H1 (cell line): ENCODE measurements around the gene OBI1. TPM values are rescaled to one million over a fixed set of nuclear protein-coding genes. Genes with fewer than 3 reads are reported as not detected.

ENCODE experiments used
- CTCF ChIA-PET: fragments of 300-600 bp; sonication (Branson Sonifier 250); formaldehyde crosslinking; loops from one replicate; lab custom pipeline; 2021; ENCODE audit not compliant: partially characterized antibody; lab: Charles Lee
- POLR2A ChIA-PET: fragments of 300-600 bp; sonication (Branson Sonifier 250); formaldehyde crosslinking; loops from one replicate; lab custom pipeline; 2021; ENCODE audit warnings: inconsistent platforms; ENCODE audit not compliant: partially characterized antibody; lab: Charles Lee
- DNase-seq, 2 experiments: peaks; one replicate each; pipeline versions ENCODE4 v3.0.0 to v3.0.0-alpha.2; 2010 to 2022; ENCODE audit warnings: low spot score in 2 of 2, low read depth in 1 of 2, mixed read lengths in 1 of 2
- FAIRE-seq: peaks from 2 replicates; lab custom pipeline; 2011; peaks lifted over from hg19 to GRCh38; lab: Jason Lieb, UNC
- H2AFZ ChIP-seq: 2 replicates; pipeline ENCODE4 v1.8.1; 2012; ENCODE audit warnings: low read length, inconsistent platforms
- H2AK5ac ChIP-seq: 2 replicates; pipeline ENCODE4 v1.6.1; 2013; ENCODE audit warnings: low read depth, low read length
- H2BK120ac ChIP-seq: replicated peaks from 2 replicates; pipeline ENCODE3; 2013; ENCODE audit warnings: low read depth, low read length, inconsistent platforms
- H2BK12ac ChIP-seq: 2 replicates; pipeline ENCODE4 v1.6.1; 2013; ENCODE audit warnings: low read depth, low read length
- H2BK15ac ChIP-seq: 2 replicates; pipeline ENCODE4 v1.6.1; 2013; ENCODE audit warnings: low read length
- H2BK20ac ChIP-seq: 2 replicates; pipeline ENCODE4 v1.6.1; 2013; ENCODE audit warnings: low read length
- H2BK5ac ChIP-seq: 2 replicates; pipeline ENCODE4 v1.6.1; 2013; ENCODE audit warnings: low read depth, low read length
- H3K14ac ChIP-seq: 2 replicates; pipeline ENCODE4 v1.6.1; 2013; ENCODE audit warnings: inconsistent platforms; ENCODE audit not compliant: insufficient read length
- H3K18ac ChIP-seq: 2 replicates; pipeline ENCODE4 v1.6.1; 2013; ENCODE audit warnings: low read length; ENCODE audit errors: extremely low read depth
- H3K23ac ChIP-seq: 2 replicates; pipeline ENCODE4 v1.6.1; 2013; ENCODE audit warnings: inconsistent platforms; ENCODE audit not compliant: insufficient read length
- H3K23me2 ChIP-seq: 2 replicates; pipeline ENCODE4 v1.6.1; 2013; ENCODE audit warnings: low read depth, low read length
- H3K27ac ChIP-seq: 2 replicates; pipeline ENCODE4 v1.6.1; 2011; ENCODE audit warnings: low read depth, low read length, inconsistent platforms
- H3K27me3 ChIP-seq, 4 experiments: replicated peaks in 1 of 4; 1 replicate in 1 of 4; 2 replicates in 3 of 4; pipeline versions ENCODE4 v1.6.1 to v1.8.1; 2011 to 2013; ENCODE audit warnings: low read length in 3 of 4, mild to moderate bottlenecking in 3 of 4, inconsistent platforms in 2 of 4, mixed read lengths in 2 of 4, moderate library complexity in 1 of 4; ENCODE audit not compliant: control insufficient read depth in 3 of 4, insufficient read depth in 3 of 4; ENCODE audit errors: extremely low read depth in 1 of 4
- H3K36me3 ChIP-seq, 4 experiments: 2 replicates each; pipeline versions ENCODE4 v1.6.1 to v1.8.1; 2011 to 2013; ENCODE audit warnings: mild to moderate bottlenecking in 4 of 4, low read length in 3 of 4, moderate library complexity in 2 of 4, control low read depth in 1 of 4, inconsistent platforms in 1 of 4; ENCODE audit not compliant: insufficient read depth in 4 of 4, control insufficient read depth in 2 of 4
- H3K4ac ChIP-seq: replicated peaks from 2 replicates; pipeline ENCODE3; 2013; ENCODE audit warnings: low read length, low read depth, mixed read lengths, inconsistent platforms; ENCODE audit not compliant: insufficient read length
- H3K4me1 ChIP-seq, 4 experiments: replicated peaks in 1 of 4; 1 replicate in 1 of 4; 2 replicates in 3 of 4; pipeline versions ENCODE4 v1.6.1 to v1.8.1; 2011 to 2013; ENCODE audit warnings: low read length in 3 of 4, inconsistent platforms in 2 of 4, mixed read lengths in 1 of 4; ENCODE audit not compliant: insufficient read depth in 4 of 4, control insufficient read depth in 3 of 4
- H3K4me2 ChIP-seq, 2 experiments: 2 replicates each; pipeline versions ENCODE4 v1.6.1 to v1.8.1; 2011 to 2013; ENCODE audit warnings: low read depth in 2 of 2, low read length in 2 of 2, control low read depth in 1 of 2, inconsistent platforms in 1 of 2, mild to moderate bottlenecking in 1 of 2; ENCODE audit not compliant: insufficient read depth in 1 of 2
- H3K4me3 ChIP-seq, 4 experiments: fragments of 200-600, 300-600 bp in 1 of 4; sonication (generic), shearing (Covaris generic), sonication (Bioruptor Twin) in 1 of 4; 2 replicates each; pipeline versions ENCODE4 v1.5.1 to v1.8.1; 2011 to 2016; ENCODE audit warnings: low read length in 4 of 4, low read depth in 3 of 4, control low read depth in 2 of 4, inconsistent platforms in 2 of 4, mild to moderate bottlenecking in 2 of 4, mixed read lengths in 1 of 4, moderate library complexity in 1 of 4; ENCODE audit not compliant: insufficient read depth in 2 of 4; ENCODE audit errors: extremely low read depth in 1 of 4
- H3K56ac ChIP-seq: replicated peaks from 2 replicates; pipeline ENCODE3; 2013; ENCODE audit warnings: low read depth, mild to moderate bottlenecking, mixed read lengths, low read length, inconsistent platforms; ENCODE audit not compliant: insufficient read length
- H3K79me1 ChIP-seq: 2 replicates; pipeline ENCODE4 v1.6.1; 2013; ENCODE audit warnings: low read depth, low read length, control low read depth
- H3K79me2 ChIP-seq, 2 experiments: 2 replicates each; pipeline versions ENCODE4 v1.6.1 to v1.8.1; 2012 to 2013; ENCODE audit warnings: low read length in 2 of 2, mild to moderate bottlenecking in 2 of 2, inconsistent platforms in 1 of 2; ENCODE audit not compliant: insufficient read depth in 2 of 2, control insufficient read depth in 1 of 2
- H3K9ac ChIP-seq, 4 experiments: replicated peaks in 1 of 4; 1 replicate in 1 of 4; 2 replicates in 3 of 4; pipeline versions ENCODE4 v1.6.1 to v1.8.1; 2011 to 2013; ENCODE audit warnings: low read depth in 3 of 4, low read length in 3 of 4, control low read depth in 2 of 4, mild to moderate bottlenecking in 2 of 4, moderate library complexity in 2 of 4, inconsistent platforms in 1 of 4; ENCODE audit errors: extremely low read depth in 1 of 4
- H3K9me3 ChIP-seq, 2 experiments: 2 replicates each; pipeline versions ENCODE4 v1.6.1 to v1.8.1; 2012 to 2013; ENCODE audit warnings: mild to moderate bottlenecking in 2 of 2, moderate library complexity in 2 of 2, control low read depth in 1 of 2, inconsistent platforms in 1 of 2, low read depth in 1 of 2, low read length in 1 of 2, mixed read lengths in 1 of 2; ENCODE audit not compliant: insufficient read depth in 2 of 2
- H4K20me1 ChIP-seq, 2 experiments: replicated peaks in 1 of 2; 2 replicates each; pipeline versions ENCODE3 to v1.8.1; 2011 to 2013; ENCODE audit warnings: inconsistent platforms in 2 of 2, low read length in 2 of 2, mild to moderate bottlenecking in 1 of 2; ENCODE audit not compliant: insufficient read depth in 2 of 2, control insufficient read depth in 1 of 2
- H4K5ac ChIP-seq: 2 replicates; pipeline ENCODE4 v1.6.1; 2013; ENCODE audit warnings: low read length, low read depth, mixed read lengths, inconsistent platforms; ENCODE audit not compliant: insufficient read length
- H4K8ac ChIP-seq: 2 replicates; pipeline ENCODE4 v1.8.0; 2013; ENCODE audit warnings: mild to moderate bottlenecking, moderate library complexity, low read length, inconsistent platforms; ENCODE audit not compliant: insufficient read depth; ENCODE audit errors: extremely low read depth
- H4K91ac ChIP-seq: replicated peaks from 2 replicates; pipeline ENCODE3; 2013; ENCODE audit warnings: low read length, mixed read lengths, inconsistent platforms; ENCODE audit not compliant: insufficient read length
- CHD2 ChIP-seq: IDR thresholded peaks from 2 replicates; pipeline ENCODE4 v1.6.1; 2012; ENCODE audit warnings: low read length, improper control_type of control experiment
- E2F6 ChIP-seq: IDR thresholded peaks from 2 replicates; pipeline ENCODE4 v1.6.1; 2012; ENCODE audit warnings: inconsistent platforms
- MAFK ChIP-seq: IDR thresholded peaks from 2 replicates; pipeline ENCODE4 v1.6.1; 2012; ENCODE audit warnings: low read depth, mild to moderate bottlenecking, improper control_type of control experiment, low read length
- WGBS, 2 experiments: shearing (Covaris generic) in 1 of 2; methylation state at CpG; one replicate each; pipeline versions ENCODE4 v1.1.6 to v1.1.7; 2013 to 2015; ENCODE audit warnings: low lambda C conversion rate in 2 of 2, mixed read lengths in 2 of 2, inconsistent platforms in 1 of 2, low coverage in 1 of 2, missing lambda C conversion rate in 1 of 2; ENCODE audit not compliant: insufficient replicate concordance in 2 of 2, insufficient coverage in 1 of 2, insufficient read length in 1 of 2; ENCODE audit errors: extremely low coverage in 1 of 2, missing lambda C conversion rate in 1 of 2; 5-methylcytosine and 5-hydroxymethylcytosine counted together
- long read RNA-seq, 2 experiments: library from RNA in 1 of 2; library from capped mRNA in 1 of 2; stranded (forward); transcript quantifications; one replicate each; pipeline ENCODE4 v2.0.0, GENCODE V29; 2021; ENCODE audit warnings: inconsistent platforms in 1 of 2
- polyA minus RNA-seq, 3 experiments: library from RNA; depleted of rRNA, polyadenylated mRNA; stranded (reverse); fragments of >200 nt; gene quantifications; 1 replicate in 2 of 3; 2 replicates in 1 of 3; pipeline ENCODE4 v1.2.3, GENCODE V29; 2011
- polyA plus RNA-seq, 7 experiments: library from polyadenylated mRNA; depleted of rRNA in 3 of 7; stranded (reverse) in 5 of 7; unstranded in 2 of 7; fragments of >200 nt in 5 of 7; fragments of 200-250 nt in 2 of 7; gene quantifications; 1 replicate in 5 of 7; 2 replicates in 1 of 7; 4 replicates in 1 of 7; pipeline versions ENCODE4 v1.2.1 to v1.2.3, GENCODE V29; 2011 to 2013; ENCODE audit warnings: missing spikeins in 2 of 7, mixed read lengths in 2 of 7
- total RNA-seq: library from RNA; stranded (reverse); fragmentation: NEBNext Ultra II Directional; extraction: Animal tissue kit (Norgen Biotek cat#: 25700); gene quantifications from 2 replicates; pipeline ENCODE4 v1.2.1, GENCODE V29; 2021

OBI1 gene, protein sequence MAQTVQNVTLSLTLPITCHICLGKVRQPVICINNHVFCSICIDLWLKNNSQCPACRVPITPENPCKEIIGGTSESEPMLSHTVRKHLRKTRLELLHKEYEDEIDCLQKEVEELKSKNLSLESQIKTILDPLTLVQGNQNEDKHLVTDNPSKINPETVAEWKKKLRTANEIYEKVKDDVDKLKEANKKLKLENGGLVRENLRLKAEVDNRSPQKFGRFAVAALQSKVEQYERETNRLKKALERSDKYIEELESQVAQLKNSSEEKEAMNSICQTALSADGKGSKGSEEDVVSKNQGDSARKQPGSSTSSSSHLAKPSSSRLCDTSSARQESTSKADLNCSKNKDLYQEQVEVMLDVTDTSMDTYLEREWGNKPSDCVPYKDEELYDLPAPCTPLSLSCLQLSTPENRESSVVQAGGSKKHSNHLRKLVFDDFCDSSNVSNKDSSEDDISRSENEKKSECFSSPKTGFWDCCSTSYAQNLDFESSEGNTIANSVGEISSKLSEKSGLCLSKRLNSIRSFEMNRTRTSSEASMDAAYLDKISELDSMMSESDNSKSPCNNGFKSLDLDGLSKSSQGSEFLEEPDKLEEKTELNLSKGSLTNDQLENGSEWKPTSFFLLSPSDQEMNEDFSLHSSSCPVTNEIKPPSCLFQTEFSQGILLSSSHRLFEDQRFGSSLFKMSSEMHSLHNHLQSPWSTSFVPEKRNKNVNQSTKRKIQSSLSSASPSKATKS
- 13.5 and 14.3 TPM in 2 replicates for total RNA-seq
- 3.3 and 7.1 TPM in 2 replicates for polyA plus RNA-seq (2011; rRNA removed)
- polyA plus RNA-seq (2011; cell fraction: cytosol; rRNA removed) = 10.2 TPM
- 2.7 TPM for polyA plus RNA-seq (2011; cell fraction: nucleus; rRNA removed)
- polyA plus RNA-seq (2012, experiment 1 of 2) = 10.6 to 16.5 TPM (median 10.9 TPM) in 4 replicates
- polyA plus RNA-seq (2012, experiment 2 of 2) = 1.1 TPM
- polyA plus RNA-seq (2013, experiment 1 of 2) = 7.7 TPM
- 7.9 TPM for polyA plus RNA-seq (2013, experiment 2 of 2)
- 16.1 and 18.3 TPM in 2 replicates for polyA minus RNA-seq (2011; rRNA and poly(A)+ RNA removed)
- 9.2 TPM for polyA minus RNA-seq (2011; cell fraction: cytosol; rRNA and poly(A)+ RNA removed)
- 22.0 TPM for polyA minus RNA-seq (2011; cell fraction: nucleus; rRNA and poly(A)+ RNA removed)
- long read RNA-seq, experiment 1, partial matches to known transcripts = 20 of 24 reads
- long read RNA-seq, experiment 1, other reads (novel, unspliced or antisense) = 2 of 24 reads
- long read RNA-seq, experiment 2, transcript RNF219-201 (6 exons, 3,529 nt) = major isoform, 6 of 12 reads
- long read RNA-seq, experiment 2, partial matches to known transcripts = 4 of 12 reads
- long read RNA-seq, experiment 2, other reads (novel, unspliced or antisense) = 2 of 12 reads

- FAIRE-seq (no peak), DNase-seq (peak in 1 of 2 experiments; percentile 90)
- Histone ChIP-seq H3K14ac (no peak within 1 kb of the TSS), H4K8ac (peak within 1 kb of the TSS; percentile 93), H2BK5ac (peak within 1 kb of the TSS; percentile 84), H2BK20ac (0 out of 2 replicates have a peak within 1 kb of the TSS, but pooled peaks have one; percentile 92), H3K36me3 (peaks cover 0 to 3% (median 0%) of the 10 kb centered on the region in 4 experiments; a peak in 1 of 8 replicates), H3K79me2 (peaks cover 7 to 39% of the 10 kb centered on the region in 2 experiments; a peak in 3 of 4 replicates), H3K56ac (peak within 1 kb of the TSS; percentile 55), H4K20me1 (peaks cover 2 to 3% of the 10 kb centered on the region in 2 experiments), H4K91ac (peak within 1 kb of the TSS; percentile 96), H2BK12ac (peak within 1 kb of the TSS; percentile 100; the same call in 1 of the 2 replicates), H3K4ac (peak within 1 kb of the TSS; percentile 39), H2AK5ac (peak within 1 kb of the TSS; percentile 96; the same call in 1 of the 2 replicates), H3K23me2 (peaks cover 2% of the 10 kb centered on the region; the same call in 1 of the 2 replicates), H3K27me3 (peaks cover 0 to 12% (median 5%) of the 10 kb centered on the region in 4 experiments; a peak in 4 of 7 replicates), H3K79me1 (no peaks in the 10 kb centered on the region), H3K27ac (peak within 1 kb of the TSS; percentile 83), H2AFZ (no peak within 1 kb of the TSS), H4K5ac (peak within 1 kb of the TSS; percentile 95), H2BK120ac (no peak within 1 kb of the TSS), H3K9ac (peak within 1 kb of the TSS; percentile 44 to 89 (median 86)), H3K4me3 (peak within 1 kb of the TSS; percentile 71 to 87 (median 80)), H3K4me1 (peaks cover 1 to 16% (median 8%) of the 10 kb centered on the region in 4 experiments; a peak in 5 of 7 replicates), H3K23ac (no peak within 1 kb of the TSS), H3K4me2 (peak within 1 kb of the TSS; percentile 79 to 97), H2BK15ac (peak within 1 kb of the TSS; percentile 7; the same call in 1 of the 2 replicates), H3K18ac (peak within 1 kb of the TSS; percentile 91), H3K9me3 (no peaks in the 10 kb centered on the region)
- CTCF ChIA-PET = interaction anchor here (0.9 to 1.4 kb wide), 2 partner anchors 106 to 109 kb away, joined by 3 to 9 read pairs; no protein-coding TSS in a partner anchor
- WGBS, 2 experiments = 2% methylated on average over 54 of the region's 67 CpGs; no CpG with 5 or more reads in 1 of the 2 experiments
- POLR2A ChIA-PET = interaction anchor here (0.7 to 1.5 kb wide), 5 partner anchors 36 to 73 kb away, joined by 3 to 7 read pairs (median 4); no protein-coding TSS in a partner anchor
- TF ChIP-seq MAFK (no peak), CHD2 (peak; percentile 54), E2F6 (peak; percentile 97)
Measured at GRCh38 chr13:78658630-78659449, at the start of gene OBI1. TSS of gene OBI1 (minus strand) at chr13:78659155. CDS start at chr13:78659120, 35 bp downstream.
